Measurements from ENCODE around the gene TLCD3A. TPM values are rescaled to one million over a fixed set of nuclear protein-coding genes. Genes with fewer than 3 reads are reported as not detected.

Gene TLCD3A
- polyA plus RNA-seq, 1 of the 3 experiments (the other 2 are of a cell fraction): 31.7 TPM

DNA sequence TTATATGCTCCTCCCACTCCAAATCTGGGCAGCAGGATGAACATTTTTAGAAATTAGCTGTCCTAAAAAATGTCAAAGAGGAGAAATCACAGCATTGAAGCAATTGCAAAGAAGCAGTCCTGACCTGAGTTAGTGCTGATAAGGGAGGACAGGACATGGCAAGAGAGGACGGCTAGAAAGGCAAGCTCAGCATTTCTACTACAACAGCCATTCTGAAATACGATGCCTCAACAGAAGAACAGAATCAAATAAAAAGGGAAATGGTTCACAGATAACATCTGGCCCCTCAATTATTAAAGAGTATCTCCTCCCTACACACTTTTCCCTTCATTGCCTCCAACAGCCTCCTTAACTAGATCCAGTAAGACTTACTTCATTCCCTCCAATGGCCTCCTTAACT lies 36.0 kb upstream of the TLCD3A start (continued):
- TF ChIP-seq, protein P1, sequence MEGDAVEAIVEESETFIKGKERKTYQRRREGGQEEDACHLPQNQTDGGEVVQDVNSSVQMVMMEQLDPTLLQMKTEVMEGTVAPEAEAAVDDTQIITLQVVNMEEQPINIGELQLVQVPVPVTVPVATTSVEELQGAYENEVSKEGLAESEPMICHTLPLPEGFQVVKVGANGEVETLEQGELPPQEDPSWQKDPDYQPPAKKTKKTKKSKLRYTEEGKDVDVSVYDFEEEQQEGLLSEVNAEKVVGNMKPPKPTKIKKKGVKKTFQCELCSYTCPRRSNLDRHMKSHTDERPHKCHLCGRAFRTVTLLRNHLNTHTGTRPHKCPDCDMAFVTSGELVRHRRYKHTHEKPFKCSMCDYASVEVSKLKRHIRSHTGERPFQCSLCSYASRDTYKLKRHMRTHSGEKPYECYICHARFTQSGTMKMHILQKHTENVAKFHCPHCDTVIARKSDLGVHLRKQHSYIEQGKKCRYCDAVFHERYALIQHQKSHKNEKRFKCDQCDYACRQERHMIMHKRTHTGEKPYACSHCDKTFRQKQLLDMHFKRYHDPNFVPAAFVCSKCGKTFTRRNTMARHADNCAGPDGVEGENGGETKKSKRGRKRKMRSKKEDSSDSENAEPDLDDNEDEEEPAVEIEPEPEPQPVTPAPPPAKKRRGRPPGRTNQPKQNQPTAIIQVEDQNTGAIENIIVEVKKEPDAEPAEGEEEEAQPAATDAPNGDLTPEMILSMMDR (IDR thresholded peaks at IDR 0.05): no peak
- TF ChIP-seq TAF1 (IDR thresholded peaks at IDR 0.05; ENCODE audit: borderline replicate concordance, low read depth, low read length) (no peak), RCOR1 (IDR thresholded peaks at IDR 0.05; ENCODE audit: low read length) (no peak), REST (IDR thresholded peaks at IDR 0.05; ENCODE audit: low read depth, low read length) (no peak), FOXM1 (IDR thresholded peaks at IDR 0.05; ENCODE audit: low read depth) (no peak), USF1 (IDR thresholded peaks at IDR 0.05; ENCODE audit: borderline replicate concordance, low read depth) (no peak)
- TF ChIP-seq, protein P2, sequence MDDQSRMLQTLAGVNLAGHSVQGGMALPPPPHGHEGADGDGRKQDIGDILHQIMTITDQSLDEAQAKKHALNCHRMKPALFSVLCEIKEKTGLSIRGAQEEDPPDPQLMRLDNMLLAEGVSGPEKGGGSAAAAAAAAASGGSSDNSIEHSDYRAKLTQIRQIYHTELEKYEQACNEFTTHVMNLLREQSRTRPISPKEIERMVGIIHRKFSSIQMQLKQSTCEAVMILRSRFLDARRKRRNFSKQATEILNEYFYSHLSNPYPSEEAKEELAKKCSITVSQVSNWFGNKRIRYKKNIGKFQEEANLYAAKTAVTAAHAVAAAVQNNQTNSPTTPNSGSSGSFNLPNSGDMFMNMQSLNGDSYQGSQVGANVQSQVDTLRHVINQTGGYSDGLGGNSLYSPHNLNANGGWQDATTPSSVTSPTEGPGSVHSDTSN (IDR thresholded peaks at IDR 0.05): no peak

DNA sequence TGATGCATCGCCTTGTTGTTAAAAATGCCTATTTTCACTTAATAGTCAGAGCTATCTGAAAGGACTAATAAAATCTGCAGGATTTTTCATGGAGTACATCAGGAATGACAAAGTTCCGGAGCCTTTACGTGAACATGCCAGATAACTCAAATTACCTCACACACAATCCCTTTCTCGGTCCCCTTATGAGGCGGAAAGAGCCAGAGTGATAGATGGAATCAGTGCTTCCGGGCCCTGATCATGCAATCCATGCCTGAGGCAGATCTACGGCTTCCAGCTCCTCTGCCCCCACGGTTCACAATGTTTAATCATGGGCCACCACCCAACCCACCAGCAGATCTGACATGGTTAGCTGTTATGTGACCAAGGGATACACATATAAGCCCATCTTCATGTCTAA lies 34.7 kb upstream of the TLCD3A start:
- POLR2A ChIA-PET: no interaction called here
- CTCF ChIA-PET: interaction anchor here (0.8 to 12.1 kb wide), 8 partner anchors 11 to 553 kb away, joined by 3 to 255 read pairs (median 4); a partner anchor contains a TSS
- no peak for TF ChIP-seq EZH2phosphoT487 (IDR thresholded peaks at IDR 0.05; ENCODE audit: borderline replicate concordance, low read depth)
- TF ChIP-seq, protein P3, sequence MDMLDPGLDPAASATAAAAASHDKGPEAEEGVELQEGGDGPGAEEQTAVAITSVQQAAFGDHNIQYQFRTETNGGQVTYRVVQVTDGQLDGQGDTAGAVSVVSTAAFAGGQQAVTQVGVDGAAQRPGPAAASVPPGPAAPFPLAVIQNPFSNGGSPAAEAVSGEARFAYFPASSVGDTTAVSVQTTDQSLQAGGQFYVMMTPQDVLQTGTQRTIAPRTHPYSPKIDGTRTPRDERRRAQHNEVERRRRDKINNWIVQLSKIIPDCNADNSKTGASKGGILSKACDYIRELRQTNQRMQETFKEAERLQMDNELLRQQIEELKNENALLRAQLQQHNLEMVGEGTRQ (IDR thresholded peaks at IDR 0.05; ENCODE audit: borderline replicate concordance, low read depth, low read length): no peak
- TF ChIP-seq ELF1 (IDR thresholded peaks at IDR 0.05): no peak
- TF ChIP-seq NFIC (IDR thresholded peaks at IDR 0.05; ENCODE audit: borderline replicate concordance): no peak
- no peak for TF ChIP-seq JUND (IDR thresholded peaks at IDR 0.05)
- TF ChIP-seq, protein P2 (IDR thresholded peaks at IDR 0.05): no peak
- TF ChIP-seq EP300 (IDR thresholded peaks at IDR 0.05; ENCODE audit: borderline replicate concordance in 1 of 2, low read depth in 1 of 2, low read length in 1 of 2): peak in 1 of 2 experiments; percentile 38; a peak in 2 of 4 replicates
- 0 out of 2 replicates have a peak, but pooled peaks have one; percentile 37 for TF ChIP-seq GATA2 (CRISPR knock-in tag; IDR thresholded peaks at IDR 0.05)
- no peak for TF ChIP-seq FOXJ3 (CRISPR knock-in tag; IDR thresholded peaks at IDR 0.05)
- TF ChIP-seq SMC3 (IDR thresholded peaks at IDR 0.05; ENCODE audit: low read depth, low read length): no peak
- no peak for TF ChIP-seq POLR2AphosphoS5 (IDR thresholded peaks at IDR 0.05; ENCODE audit: low read depth, low read length)
- TF ChIP-seq USF1 (IDR thresholded peaks at IDR 0.05; ENCODE audit: borderline replicate concordance, low read depth): no peak
- TF ChIP-seq TCF12 (IDR thresholded peaks at IDR 0.05): no peak
- no peak for TF ChIP-seq SIN3A (IDR thresholded peaks at IDR 0.05; ENCODE audit: borderline replicate concordance, low read depth, low read length)
- no peak for TF ChIP-seq RAD21 (IDR thresholded peaks at IDR 0.05; ENCODE audit: low read length)
- no peak for TF ChIP-seq MEF2A (IDR thresholded peaks at IDR 0.05; ENCODE audit: borderline replicate concordance, low read depth)
- no peak for TF ChIP-seq NRF1 (IDR thresholded peaks at IDR 0.05; ENCODE audit: low read depth, low read length)

More for the DNA sequence above, 34.7 kb upstream of the TLCD3A start:
- peak overlapping the region in 1 of 2 experiments; percentile 62; a peak in 2 of 4 replicates for H3K27ac ChIP-seq (ENCODE audit: low read depth in 2 of 2, low read length in 1 of 2)
- peaks cover 6 to 8% of the 10 kb centered on the region in 2 experiments for H3K36me3 ChIP-seq (replicated peaks in 1 of 2; ENCODE audit: control insufficient read depth in 1 of 2, insufficient read depth in 2 of 2, low read length in 1 of 2)
- no peak overlapping the region for H3K4me2 ChIP-seq
- peaks cover 18% of the 10 kb centered on the region for H3K79me2 ChIP-seq (ENCODE audit: insufficient read depth)
- WGBS (ENCODE audit: low lambda C conversion rate): 77% methylated on average over 7 of the region's 8 CpGs
- H3K4me1 ChIP-seq (ENCODE audit: control insufficient read depth in 1 of 2, insufficient read depth in 2 of 2, low read depth in 1 of 2, low read length in 1 of 2): peaks cover 17 to 19% of the 10 kb centered on the region in 2 experiments; a peak in 3 of 4 replicates
- H4K20me1 ChIP-seq (ENCODE audit: insufficient read depth): 0 out of 2 replicates have a peak, but pooled peaks cover 4% of the 10 kb centered on the region
- H3K9me3 ChIP-seq: no peaks in the 10 kb centered on the region
- H3F3A ChIP-seq (replicated peaks; ENCODE audit: insufficient read depth): peaks cover 32% of the 10 kb centered on the region
- no peak overlapping the region for H2AFZ ChIP-seq (ENCODE audit: low read depth)
- DNase-seq: peak; percentile 68
- no peak overlapping the region for H3K4me3 ChIP-seq (ENCODE audit: low read depth in 2 of 2, low read length in 1 of 2)
- no peaks in the 10 kb centered on the region for H3K9me2 ChIP-seq
- H3K9ac ChIP-seq: no peak overlapping the region
- no peaks in the 10 kb centered on the region for H3K27me3 ChIP-seq (ENCODE audit: insufficient read depth)
